ENCODE measurements around the gene TADA3.

TADA3 gene

GRCh38 chr3:9794400-9794799 is 2.1 kb upstream of the TADA3 start:
- TF ChIP-seq SPI1 (IDR thresholded peaks at IDR 0.05; ENCODE audit: borderline replicate concordance, low read depth) (no peak), REST (IDR thresholded peaks at IDR 0.05; ENCODE audit: insufficient replicate concordance, low read depth) (no peak), POLR2AphosphoS5 (IDR thresholded peaks at IDR 0.05; ENCODE audit: low read depth) (no peak), GABPA (IDR thresholded peaks at IDR 0.05; ENCODE audit: low read depth) (no peak), CTCF (IDR thresholded peaks at IDR 0.05; ENCODE audit: insufficient read depth, low read length) (no peak)
- DNase-seq (ENCODE audit: low read depth in 1 of 2, low spot score in 1 of 2) = no peak
- no peak overlapping the region for H3K4me3 ChIP-seq (replicated peaks; ENCODE audit: insufficient read depth, low read length)
- no peaks in the 10 kb centered on the region for H3K27me3 ChIP-seq (ENCODE audit: insufficient read depth, poor library complexity, severe bottlenecking)
- no peak overlapping the region for H3K27ac ChIP-seq (replicated peaks)

- DNase-seq (ENCODE audit: low read depth in 1 of 2, low spot score in 1 of 2) = peak; percentile 74 to 94
- Histone ChIP-seq H3K27me3 (ENCODE audit: insufficient read depth, poor library complexity, severe bottlenecking) (no peaks in the 10 kb centered on the region), H3K27ac (replicated peaks) (peak overlapping the region; percentile 99), H3K4me3 (replicated peaks; ENCODE audit: insufficient read depth, low read length) (peak overlapping the region; percentile 60)
- TF ChIP-seq REST (IDR thresholded peaks at IDR 0.05; ENCODE audit: insufficient replicate concordance, low read depth) = no peak
- 0 out of 2 replicates have a peak, but pooled peaks have one; percentile 13 for TF ChIP-seq GABPA (IDR thresholded peaks at IDR 0.05; ENCODE audit: low read depth)
- no peak for TF ChIP-seq CTCF (IDR thresholded peaks at IDR 0.05; ENCODE audit: insufficient read depth, low read length)
- TF ChIP-seq SPI1 (IDR thresholded peaks at IDR 0.05; ENCODE audit: borderline replicate concordance, low read depth) = peak; percentile 61; the same call in 1 of the 2 replicates
- 0 out of 2 replicates have a peak, but pooled peaks have one; percentile 20 for TF ChIP-seq POLR2AphosphoS5 (IDR thresholded peaks at IDR 0.05; ENCODE audit: low read depth)
These were observed 998 bp upstream of the TADA3 start for GRCh38 chr3:9793161-9793781.

- H3K4me3 ChIP-seq (replicated peaks; ENCODE audit: insufficient read depth, low read length) = peak overlapping the region; percentile 60
- TF ChIP-seq REST (IDR thresholded peaks at IDR 0.05; ENCODE audit: insufficient replicate concordance, low read depth) (peak; percentile 2), GABPA (IDR thresholded peaks at IDR 0.05; ENCODE audit: low read depth) (no peak)
These were observed 376 bp downstream of the TADA3 start for GRCh38 chr3:9791790-9792404.

More at GRCh38 chr3:9791790-9792404, 376 bp downstream of the TADA3 start:
- Histone ChIP-seq H3K27me3 (ENCODE audit: insufficient read depth, poor library complexity, severe bottlenecking) (no peaks in the 10 kb centered on the region), H3K27ac (replicated peaks) (peak overlapping the region; percentile 99)
- DNase-seq (ENCODE audit: low read depth in 1 of 2, low spot score in 1 of 2) = no peak
